KOPT-K1 (cell line): ENCODE data around the gene ZFYVE28.

Source experiments
- H3K27ac ChIP-seq: fragments of 200-600 bp; sonication (generic); 2 replicates; pipeline ENCODE4 v1.5.1; 2016; ENCODE audit warnings: antibody characterized with exemption, mild to moderate bottlenecking, low read depth, low read length; ENCODE audit not compliant: poor library complexity, severe bottlenecking
- H3K36me3 ChIP-seq: fragments of 200-600 bp; sonication (generic); 2 replicates; pipeline ENCODE4 v1.5.1; 2017; ENCODE audit warnings: antibody characterized with exemption, mild to moderate bottlenecking, low read length, moderate library complexity; ENCODE audit not compliant: insufficient read depth
- H3K9me3 ChIP-seq: fragments of 200-600 bp; sonication (generic); 2 replicates; pipeline ENCODE4 v1.5.1; 2017; ENCODE audit warnings: antibody characterized with exemption, low read length, mild to moderate bottlenecking; ENCODE audit not compliant: insufficient read depth, poor library complexity, severe bottlenecking

Gene ZFYVE28

DNA sequence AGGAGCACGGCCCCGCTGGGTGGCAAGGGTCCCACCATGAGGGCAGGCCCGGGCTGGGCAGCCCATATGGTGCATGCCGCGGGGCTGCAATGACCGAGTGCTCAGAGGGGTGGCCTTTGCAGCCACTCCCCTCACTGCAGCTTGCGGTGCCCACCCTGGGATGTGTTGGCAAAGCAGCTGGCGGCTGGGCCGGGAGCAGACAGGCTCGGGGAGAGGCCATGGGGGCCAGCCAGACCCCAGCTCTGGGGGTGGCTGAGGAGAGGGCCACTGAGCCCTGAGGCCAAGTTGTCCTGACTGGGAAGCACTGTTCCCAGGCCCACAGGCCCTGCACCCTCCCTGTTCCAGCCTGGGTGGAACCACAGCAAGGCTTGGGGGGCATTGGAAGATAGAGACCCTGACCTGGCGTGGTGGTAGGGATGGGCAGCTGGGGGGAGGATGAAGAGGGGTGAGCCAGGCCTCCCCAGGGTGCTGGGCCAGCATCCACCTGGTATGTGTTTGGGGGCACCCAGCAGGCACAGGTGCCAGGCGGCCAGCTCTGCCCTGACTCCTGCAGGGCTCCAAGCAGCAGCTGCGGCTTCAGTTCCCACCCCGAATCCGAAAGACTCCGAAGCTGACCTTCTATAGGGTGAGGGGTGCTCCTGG, 32.1 kb upstream of the ZFYVE28 start:
- no peaks in the 10 kb centered on the region for H3K9me3 ChIP-seq
- H3K36me3 ChIP-seq: no peaks in the 10 kb centered on the region
- H3K27ac ChIP-seq: no peak overlapping the region

DNA sequence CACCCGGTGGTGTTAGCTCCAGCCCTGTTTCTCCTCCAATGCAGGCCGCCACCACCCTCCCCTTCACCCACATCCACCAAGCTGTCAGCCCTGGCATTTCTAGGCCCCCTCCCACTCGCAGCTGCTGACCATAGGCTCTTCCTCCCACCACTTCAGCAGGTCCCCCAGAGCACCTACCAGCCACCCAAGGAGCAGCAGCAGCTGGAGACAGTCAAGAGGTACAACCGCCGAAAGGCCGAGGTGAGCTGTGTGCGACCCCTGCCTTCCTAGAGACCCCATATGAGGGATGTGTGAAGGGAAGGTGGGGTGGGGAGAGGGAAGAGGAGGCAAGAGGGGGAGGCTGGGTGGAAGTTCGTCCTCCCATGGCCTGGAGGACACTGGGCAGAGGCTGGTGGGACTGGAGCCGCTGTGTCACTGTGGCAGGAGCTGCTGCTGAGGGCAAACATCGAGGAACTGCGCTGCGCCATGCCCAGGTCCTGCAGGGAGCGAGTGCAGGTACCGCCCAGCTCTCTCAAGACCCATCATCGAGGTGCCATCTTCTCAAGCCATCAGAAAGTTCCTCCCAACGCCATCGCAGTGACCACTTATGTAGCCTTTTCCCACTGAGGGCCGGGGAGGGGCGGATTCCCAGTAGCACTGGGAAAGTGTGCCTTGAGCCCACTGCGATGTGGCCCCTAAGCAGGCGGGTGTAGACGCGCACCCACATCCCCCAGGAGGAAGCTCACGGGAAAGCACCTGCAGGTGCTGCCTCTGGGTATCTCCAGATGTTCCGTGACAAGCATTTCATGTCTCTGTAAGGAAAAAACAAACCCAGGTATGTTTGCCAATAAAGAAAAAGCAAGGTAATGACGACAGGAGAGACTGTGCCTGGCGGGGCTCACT, 31.3 kb upstream of the ZFYVE28 start:
- no peaks in the 10 kb centered on the region for H3K9me3 ChIP-seq
- no peak overlapping the region for H3K27ac ChIP-seq
- no peaks in the 10 kb centered on the region for H3K36me3 ChIP-seq

DNA sequence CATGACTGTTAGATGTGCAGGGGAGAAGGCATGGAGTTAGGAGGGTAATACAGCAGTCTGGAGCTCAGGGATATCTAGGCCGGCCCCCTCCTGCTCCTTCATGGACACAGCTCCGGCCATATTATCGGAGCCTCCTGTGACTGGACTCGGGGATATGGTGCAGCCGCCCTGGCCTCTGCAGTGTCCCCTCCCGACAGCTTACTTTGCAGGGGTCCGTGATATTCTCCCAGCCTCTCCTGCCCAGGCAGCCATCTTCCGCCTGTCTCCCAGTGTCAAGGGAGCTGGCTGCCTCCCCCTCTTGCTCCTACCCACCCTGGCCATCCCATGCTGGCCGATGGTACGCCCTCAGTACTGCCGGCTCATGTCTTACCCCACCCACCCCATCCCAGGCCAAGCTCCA, 30.6 kb upstream of the ZFYVE28 start:
- Histone ChIP-seq H3K27ac (no peak overlapping the region), H3K36me3 (no peaks in the 10 kb centered on the region), H3K9me3 (no peaks in the 10 kb centered on the region)

DNA sequence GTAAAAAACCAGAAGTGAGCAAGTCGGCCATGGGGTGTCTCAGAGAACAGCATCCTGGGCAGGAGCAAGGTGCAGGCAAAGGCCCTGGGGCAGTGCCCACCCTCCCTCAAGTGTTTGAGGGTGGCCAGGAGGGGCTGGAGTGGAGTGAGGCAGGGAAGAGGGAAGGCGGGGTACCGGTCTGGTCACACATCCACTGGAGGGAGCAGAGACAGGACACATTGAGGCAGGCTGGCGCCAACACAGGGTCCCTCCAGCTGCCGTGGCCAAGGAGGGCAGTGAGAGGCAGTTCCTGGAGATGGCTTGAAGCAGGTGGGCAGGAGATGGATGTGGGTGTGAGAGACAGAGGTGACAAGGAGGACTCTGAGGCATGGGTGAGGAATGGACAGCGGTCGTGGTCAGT, 30.1 kb upstream of the ZFYVE28 start:
- Histone ChIP-seq H3K36me3 (no peaks in the 10 kb centered on the region), H3K9me3 (no peaks in the 10 kb centered on the region), H3K27ac (no peak overlapping the region)

DNA sequence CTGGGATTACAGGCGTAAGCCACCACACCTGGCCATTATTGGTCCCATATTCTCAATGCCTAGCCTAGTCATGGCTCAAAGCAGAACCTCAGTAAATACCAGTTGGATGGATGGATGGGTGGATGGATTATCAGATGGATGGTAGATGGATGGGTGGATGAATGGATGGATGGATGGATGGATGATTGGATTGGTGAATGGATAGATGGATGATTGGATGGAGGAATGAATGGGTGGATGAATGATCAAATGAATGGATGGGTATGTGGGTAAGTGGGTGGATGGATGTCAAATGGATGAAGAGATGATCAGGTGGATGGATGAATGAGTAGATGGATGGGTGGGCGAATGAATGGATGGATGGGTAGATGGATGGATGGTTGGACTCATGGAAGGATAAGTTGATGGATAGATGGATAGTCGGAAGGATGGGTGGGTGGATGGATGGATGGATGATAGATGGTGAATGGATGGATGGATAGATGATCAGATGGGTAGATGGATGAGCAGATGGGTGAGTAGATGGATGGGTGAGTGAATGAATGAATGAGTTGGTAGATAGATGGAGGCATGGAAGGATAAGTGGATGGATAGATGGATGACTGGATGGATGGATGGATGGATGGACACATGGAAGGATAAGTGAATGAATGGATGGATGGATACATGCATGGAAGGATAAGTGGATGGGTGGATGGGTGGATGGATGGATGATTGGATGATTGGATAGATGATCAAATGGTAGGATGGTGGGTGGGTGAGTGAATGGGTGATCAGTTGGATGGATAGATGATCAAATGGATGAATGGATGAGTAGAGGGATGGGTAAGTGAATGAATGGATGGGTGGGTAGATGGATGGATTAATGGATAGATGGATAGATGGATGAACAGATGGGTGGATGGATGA, 28.5 kb upstream of the ZFYVE28 start:
- H3K9me3 ChIP-seq: no peaks in the 10 kb centered on the region
- H3K27ac ChIP-seq: no peak overlapping the region
- no peaks in the 10 kb centered on the region for H3K36me3 ChIP-seq

DNA sequence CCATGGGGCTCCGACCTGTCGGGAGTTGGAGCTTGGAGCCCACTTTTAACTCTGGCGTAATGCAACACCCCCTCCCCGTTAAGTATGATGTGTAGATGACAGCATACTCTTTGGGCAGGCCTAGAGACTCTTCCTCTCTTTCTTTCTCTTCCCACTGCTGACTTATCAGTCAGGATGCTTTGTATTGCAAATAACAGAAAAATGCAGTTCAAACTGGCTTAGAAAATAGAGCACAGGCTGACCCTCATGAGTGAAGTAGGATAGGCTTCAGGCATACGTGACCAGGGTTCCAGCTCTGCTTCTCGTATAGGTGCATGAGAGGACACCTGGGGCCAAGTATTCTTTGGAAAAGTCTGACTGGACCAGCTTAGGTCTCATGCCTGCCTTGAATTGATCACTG, 27.1 kb upstream of the ZFYVE28 start:
- H3K27ac ChIP-seq: no peak overlapping the region
- no peaks in the 10 kb centered on the region for H3K36me3 ChIP-seq
- H3K9me3 ChIP-seq: no peaks in the 10 kb centered on the region

DNA sequence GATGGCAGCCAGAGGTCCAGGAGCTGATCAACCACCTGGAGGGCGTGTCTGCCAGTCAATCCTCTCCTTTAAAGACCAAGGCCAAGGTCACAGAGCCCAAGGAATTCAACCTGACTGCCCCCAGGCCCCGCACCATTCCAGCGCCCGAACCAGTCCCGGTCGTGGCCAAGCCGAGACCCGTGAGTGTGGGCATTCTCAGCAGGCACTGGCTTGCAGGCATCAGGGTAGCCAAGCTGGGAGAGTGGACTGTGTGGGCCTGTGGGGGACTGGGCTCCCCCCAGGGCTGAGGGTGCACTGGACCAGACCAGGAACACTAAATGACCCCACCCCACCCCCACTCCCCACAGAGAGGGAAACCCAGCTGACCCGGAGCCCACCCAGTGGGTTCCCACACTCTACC, 26.7 kb upstream of the ZFYVE28 start:
- Histone ChIP-seq H3K27ac (no peak overlapping the region), H3K36me3 (no peaks in the 10 kb centered on the region), H3K9me3 (no peaks in the 10 kb centered on the region)

DNA sequence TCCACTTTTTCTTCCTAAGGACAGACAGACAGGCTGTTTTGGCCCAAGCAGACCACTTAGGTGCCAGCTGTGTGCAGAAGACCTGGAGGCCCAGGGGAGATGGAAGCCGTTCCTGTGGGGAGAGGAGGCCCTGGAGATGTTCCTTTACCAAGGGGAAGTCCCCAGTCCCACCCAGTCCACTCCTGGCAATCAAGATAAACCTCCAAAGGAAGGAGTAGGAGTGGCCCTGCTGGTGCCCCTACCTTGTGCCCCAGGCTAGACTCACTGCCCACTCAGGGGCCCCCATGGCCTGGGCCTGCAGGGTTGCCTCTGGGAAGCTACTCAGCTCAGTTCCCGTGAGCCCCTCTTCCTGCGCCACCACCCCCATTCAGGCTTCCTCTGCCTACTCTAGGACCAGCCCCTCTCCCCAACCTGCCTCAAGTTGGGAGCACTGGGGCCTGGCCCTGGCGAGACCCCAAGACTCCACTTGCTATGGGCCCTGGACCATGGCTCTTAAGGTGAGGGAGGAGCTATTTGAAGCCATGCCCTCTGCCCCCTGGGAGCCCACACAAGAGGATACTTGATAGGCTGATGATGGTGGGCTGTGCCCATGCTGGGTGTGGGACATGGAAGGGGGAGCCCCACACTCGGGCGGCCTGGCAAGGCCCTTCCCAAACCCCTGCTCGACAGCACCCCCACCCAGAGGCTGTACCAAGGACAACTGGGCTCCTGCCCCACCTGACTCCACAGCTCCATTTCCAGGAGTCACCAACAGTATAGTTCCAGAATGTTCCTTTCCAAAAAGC, 25.7 kb upstream of the ZFYVE28 start:
- no peaks in the 10 kb centered on the region for H3K9me3 ChIP-seq
- H3K27ac ChIP-seq: no peak overlapping the region
- no peaks in the 10 kb centered on the region for H3K36me3 ChIP-seq

DNA sequence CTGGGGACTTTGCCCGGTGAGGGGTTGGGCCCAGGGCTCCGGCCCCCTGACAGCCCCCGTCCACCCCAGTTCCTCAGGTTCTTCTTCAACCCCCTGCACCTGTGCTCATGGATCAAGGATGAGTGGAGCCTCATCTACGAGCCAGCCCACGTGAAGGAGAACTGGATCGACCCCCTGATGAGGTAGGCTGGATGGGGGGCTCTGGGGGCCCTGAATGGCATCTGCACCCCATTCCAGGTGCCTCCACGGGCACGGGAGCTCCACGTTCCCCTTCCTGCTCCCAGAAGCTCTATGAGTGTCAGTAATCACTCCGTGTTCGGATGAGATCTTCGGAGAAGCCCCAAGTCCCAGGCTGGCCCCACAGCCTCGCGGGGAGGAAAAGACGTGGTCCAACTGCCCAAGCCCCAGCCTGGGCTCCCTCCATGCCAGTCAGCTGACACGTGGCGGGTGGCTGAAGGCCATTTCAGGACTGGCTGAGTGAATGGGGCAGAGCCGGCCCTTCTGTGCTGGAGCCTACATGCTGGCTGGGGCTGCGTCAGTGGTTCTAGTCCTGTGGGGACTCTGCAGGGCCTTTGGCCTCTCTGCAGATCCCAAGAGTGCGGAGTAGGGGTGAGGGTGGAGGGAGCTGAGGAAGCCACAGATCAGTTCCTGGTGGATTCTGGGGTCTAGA, 24.8 kb upstream of the ZFYVE28 start:
- no peak overlapping the region for H3K27ac ChIP-seq
- no peaks in the 10 kb centered on the region for H3K9me3 ChIP-seq
- H3K36me3 ChIP-seq: no peaks in the 10 kb centered on the region

DNA sequence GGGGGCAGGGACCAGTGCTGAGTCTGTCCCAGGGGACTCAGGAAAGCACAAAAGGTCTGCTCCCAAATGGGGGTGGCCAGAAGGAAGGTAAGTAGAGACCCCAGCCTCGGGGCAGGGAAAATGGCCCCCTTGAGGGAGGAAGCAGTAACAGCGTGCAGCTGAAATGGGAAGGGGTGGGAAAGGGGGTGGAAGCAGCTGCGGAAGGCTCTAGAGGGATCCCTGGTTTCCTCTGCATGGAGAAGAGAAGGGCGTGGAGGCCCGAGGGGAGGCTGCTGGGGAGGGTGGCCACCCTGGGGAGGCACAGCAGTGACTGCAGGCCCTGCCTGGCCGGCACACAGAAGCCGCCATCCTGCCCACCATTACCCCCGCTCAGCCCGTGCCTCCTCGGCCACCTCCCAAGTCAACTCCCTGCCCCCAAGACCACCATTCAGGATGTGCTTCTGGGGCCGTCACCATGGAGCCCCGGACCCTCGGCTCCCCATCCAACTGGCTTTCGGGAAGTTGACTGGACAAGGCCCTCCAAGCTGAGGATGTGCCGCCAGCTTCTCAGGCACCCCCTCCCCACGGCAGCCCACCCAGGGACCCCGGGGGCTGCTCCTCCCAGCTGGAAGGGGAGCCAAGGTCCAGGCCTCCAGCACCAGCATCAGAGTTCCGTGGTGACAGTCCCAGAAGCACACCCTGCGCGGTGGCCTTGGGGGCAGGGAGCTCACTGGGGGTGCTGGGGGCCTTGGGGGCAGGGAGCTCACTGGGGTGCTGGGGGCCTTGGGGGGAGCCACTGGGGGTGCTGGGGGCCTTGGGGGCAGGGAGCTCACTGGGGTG, 23.9 kb upstream of the ZFYVE28 start:
- H3K27ac ChIP-seq: no peak overlapping the region

DNA sequence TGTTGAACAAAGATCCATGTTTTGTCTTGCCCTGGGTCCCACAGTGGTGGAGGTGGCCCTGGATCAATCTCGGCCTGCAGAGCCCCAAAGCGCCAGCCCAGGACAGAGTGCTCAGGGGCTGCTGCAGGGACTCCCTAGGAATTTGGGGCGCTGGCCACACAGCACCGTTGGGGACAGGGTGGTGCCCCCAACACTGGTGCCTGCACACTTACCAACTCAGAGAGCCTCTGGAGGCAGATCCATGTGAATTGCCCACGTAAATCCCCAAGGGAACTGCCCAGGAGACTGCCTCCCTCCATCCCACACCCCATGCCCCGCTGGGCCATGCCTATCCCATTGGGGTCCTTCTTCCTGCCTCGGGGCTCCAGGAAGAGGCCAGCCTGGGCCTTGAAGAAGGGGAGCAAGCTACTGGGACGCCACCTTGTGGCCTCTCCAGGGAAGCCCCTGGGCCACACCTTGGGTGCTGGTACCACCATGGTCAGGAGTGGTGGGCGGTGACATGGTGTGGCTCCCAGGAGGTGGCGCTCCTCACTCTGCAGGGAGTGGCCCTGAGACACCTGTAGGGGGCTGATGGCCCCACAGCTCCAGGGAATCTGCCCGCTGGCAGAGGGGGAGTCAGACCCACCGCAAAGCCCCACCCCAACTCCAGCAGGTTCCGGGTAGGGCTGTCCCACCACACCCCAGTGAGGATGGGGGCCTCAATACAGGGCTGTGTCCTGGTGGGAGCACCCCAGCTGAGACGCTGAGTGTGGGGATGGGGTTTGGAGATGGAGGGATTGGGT, 23.1 kb upstream of the ZFYVE28 start:
- Histone ChIP-seq H3K9me3 (no peaks in the 10 kb centered on the region), H3K36me3 (no peaks in the 10 kb centered on the region), H3K27ac (no peak overlapping the region)

More for the DNA sequence above, 23.9 kb upstream of the ZFYVE28 start:
- Histone ChIP-seq H3K9me3 (no peaks in the 10 kb centered on the region), H3K36me3 (no peaks in the 10 kb centered on the region)

DNA sequence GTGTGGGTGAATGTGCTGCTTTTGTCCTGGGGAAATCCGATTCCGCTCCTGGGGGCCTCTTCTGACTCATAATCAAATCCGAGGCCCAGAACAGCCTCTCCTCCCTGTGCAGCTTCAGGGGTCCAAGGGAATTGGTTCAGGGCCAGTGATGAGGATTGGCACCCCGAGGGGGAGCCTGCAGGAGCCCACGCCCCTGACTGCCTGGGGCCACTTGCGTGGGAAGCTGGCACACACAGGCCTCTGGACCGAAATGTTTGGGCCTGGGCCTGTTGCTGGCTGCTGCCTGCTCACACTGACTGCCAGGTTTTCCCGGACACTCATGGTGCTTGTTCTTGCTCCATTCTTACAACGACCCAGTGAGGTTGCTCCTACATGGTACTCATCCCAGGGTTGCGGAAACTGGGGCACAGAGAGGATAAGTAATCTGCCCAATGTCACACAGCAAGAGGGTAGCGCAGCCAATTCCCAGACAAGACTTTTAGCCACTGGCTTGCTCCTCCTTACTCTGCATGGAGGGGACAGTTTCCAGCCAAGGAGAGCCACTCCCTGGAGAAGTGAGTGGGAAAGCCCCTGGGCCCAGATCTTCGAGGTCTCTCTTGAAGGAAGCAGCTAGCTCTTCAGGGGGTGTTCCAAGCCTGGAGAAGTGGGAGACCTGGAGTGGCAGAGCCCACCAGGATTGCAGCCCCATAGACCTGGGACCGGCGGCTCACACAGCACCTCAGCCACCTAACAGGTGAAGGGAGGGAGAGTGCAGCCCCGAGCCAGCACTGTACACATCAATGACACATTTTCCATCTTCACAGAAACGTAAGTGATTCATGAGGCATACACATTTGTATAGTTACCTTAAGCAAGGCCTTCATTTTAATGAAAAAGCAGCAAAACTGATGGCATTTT, 20.6 kb upstream of the ZFYVE28 start:
- Histone ChIP-seq H3K36me3 (no peaks in the 10 kb centered on the region), H3K27ac (no peak overlapping the region), H3K9me3 (no peaks in the 10 kb centered on the region)
